ENCODE measurements around the gene FETUB.
A peak's percentile ranks its signal among the peaks of the same experiment; 100 is the strongest.

FETUB gene

GRCh38 chr3:186636536-186636935 lies 3.7 kb upstream of the FETUB start:
- DNase-seq: no peak

- peak; percentile 46 for DNase-seq
Measured at GRCh38 chr3:186637686-186638085, 2.5 kb upstream of the FETUB start.

GRCh38 chr3:186638259-186638658 lies 1.9 kb upstream of the FETUB start:
- no peak for DNase-seq

GRCh38 chr3:186640473-186640818 lies 247 bp downstream of the FETUB start:
- DNase-seq: no peak

GRCh38 chr3:186640929-186641328 lies 730 bp downstream of the FETUB start:
- no peak for DNase-seq

- no peak for DNase-seq
Measured at GRCh38 chr3:186642014-186642413, 1.8 kb downstream of the FETUB start.

- DNase-seq: peak; percentile 34
Measured at GRCh38 chr3:186643493-186643892, 3.3 kb downstream of the FETUB start.

GRCh38 chr3:186644683-186645082 lies 4.5 kb downstream of the FETUB start:
- DNase-seq: no peak

- DNase-seq: no peak
Measured at GRCh38 chr3:186646106-186646505, 5.9 kb downstream of the FETUB start.

- DNase-seq: no peak
Measured at GRCh38 chr3:186646841-186647240, 6.6 kb downstream of the FETUB start.

- DNase-seq: no peak
Measured at GRCh38 chr3:186648851-186649250, 8.7 kb downstream of the FETUB start.

GRCh38 chr3:186651678-186652215 lies 11.5 kb downstream of the FETUB start:
- DNase-seq: no peak

- DNase-seq: no peak
Measured at GRCh38 chr3:186653080-186653707, 13.0 kb downstream of the FETUB start.

GRCh38 chr3:186653984-186654383 lies 13.8 kb downstream of the FETUB start:
- peak; percentile 6 for DNase-seq

- DNase-seq: no peak
Measured at GRCh38 chr3:186663361-186664118, 23.3 kb downstream of the FETUB start.

GRCh38 chr3:186664119-186664495 lies 23.9 kb downstream of the FETUB start:
- DNase-seq: no peak

- DNase-seq: no peak
Measured at GRCh38 chr3:186664506-186664905, 24.3 kb downstream of the FETUB start.

- DNase-seq: no peak
Measured at GRCh38 chr3:186665625-186666188, 25.5 kb downstream of the FETUB start, which contains the start of gene HRG. HRG (plus strand) TSS chr3:186666014; CDS start chr3:186666032, 18 bp downstream.

GRCh38 chr3:186668426-186668825 lies 28.2 kb downstream of the FETUB start:
- DNase-seq: no peak

GRCh38 chr3:186669378-186670084 lies 29.3 kb downstream of the FETUB start:
- no peak for DNase-seq

- no peak for DNase-seq
Measured at GRCh38 chr3:186670155-186670554, 30.0 kb downstream of the FETUB start.

- DNase-seq: no peak
Measured at GRCh38 chr3:186671051-186671450, 30.9 kb downstream of the FETUB start.

GRCh38 chr3:186678604-186679003 lies 38.4 kb downstream of the FETUB start:
- DNase-seq: no peak
